A673 (cell line): Measurements from ENCODE around the gene ZNF621. TPM values are rescaled to one million over a fixed set of nuclear protein-coding genes. Genes with fewer than 3 reads are reported as not detected.

ENCODE experiments used
- Bru-seq: library from RNA; stranded (reverse); fragments of 400-500 nt; gene quantifications from one replicate; lab custom pipeline; 2021; lab: Mats Ljungman, UMichigan
- BruChase-seq, 2 experiments: library from RNA; stranded (reverse); fragments of 400-500 nt; gene quantifications; one replicate each; lab custom pipeline; 2021; lab: Mats Ljungman, UMichigan
- BruUV-seq: library from RNA; stranded (reverse); fragments of 400-500 nt; replicated peaks from 2 replicates; lab custom pipeline; 2021; lab: Mats Ljungman, UMichigan
- CTCF ChIA-PET: fragments of 300-600 bp; sonication (Branson Sonifier 250); formaldehyde crosslinking; loops from one replicate; lab custom pipeline; 2022; ENCODE audit warnings: antibody characterized with exemption; lab: Charles Lee
- POLR2A ChIA-PET: fragments of 300-600 bp; sonication (Branson Sonifier 250); formaldehyde crosslinking; loops from one replicate; lab custom pipeline; 2022; ENCODE audit warnings: antibody characterized with exemption; ENCODE audit not compliant: low non-redundant PET; lab: Charles Lee
- DNase-seq: peaks from one replicate; pipeline ENCODE4 v3.0.0-alpha.2; 2015; ENCODE audit warnings: low spot score
- H3K27ac ChIP-seq: fragments of 200-600 bp; sonication (generic); 2 replicates; pipeline ENCODE4 v1.5.1; 2016; ENCODE audit warnings: mixed run types, low read depth, mild to moderate bottlenecking, mixed read lengths, antibody characterized with exemption, low read length; ENCODE audit not compliant: poor library complexity, severe bottlenecking
- H3K27me3 ChIP-seq: fragments of 200-600 bp; sonication (generic); replicated peaks from 2 replicates; pipeline ENCODE4 v1.6.1; 2017; ENCODE audit warnings: mixed run types, low read depth, mild to moderate bottlenecking, mixed read lengths, antibody characterized with exemption, low read length; ENCODE audit not compliant: insufficient read depth, poor library complexity
- H3K36me3 ChIP-seq: fragments of 200-600 bp; sonication (generic); 2 replicates; pipeline ENCODE4 v1.6.1; 2016; ENCODE audit warnings: mixed run types, mild to moderate bottlenecking, mixed read lengths, antibody characterized with exemption, low read length; ENCODE audit not compliant: insufficient read depth, poor library complexity, severe bottlenecking
- H3K4me1 ChIP-seq: fragments of 200-600 bp; sonication (generic); 2 replicates; pipeline ENCODE4 v1.6.1; 2017; ENCODE audit warnings: mixed run types, mild to moderate bottlenecking, mixed read lengths, antibody characterized with exemption, low read length; ENCODE audit not compliant: insufficient read depth, poor library complexity, severe bottlenecking
- H3K4me3 ChIP-seq: fragments of 200-600 bp; sonication (generic); 2 replicates; pipeline ENCODE4 v1.5.1; 2016; ENCODE audit warnings: low read depth, mixed run types, mild to moderate bottlenecking, mixed read lengths, low read length; ENCODE audit not compliant: poor library complexity, severe bottlenecking
- H3K9me3 ChIP-seq: fragments of 200-600 bp; sonication (generic); 2 replicates; pipeline ENCODE4 v1.6.1; 2016; ENCODE audit warnings: mixed run types, low read depth, mild to moderate bottlenecking, mixed read lengths, antibody characterized with exemption, low read length; ENCODE audit not compliant: poor library complexity, severe bottlenecking
- CTCF ChIP-seq: fragments of 300-800, 200-600 bp; sonication (generic); conservative IDR thresholded peaks from 2 replicates; pipeline ENCODE4 v1.5.1; 2017; ENCODE audit warnings: low read depth, mild to moderate bottlenecking, antibody characterized with exemption, low read length, moderate library complexity, mixed read lengths
- EZH2 ChIP-seq: fragments of 200-600 bp; sonication (generic); IDR thresholded peaks from 2 replicates; pipeline ENCODE4 v1.6.1; 2017; ENCODE audit warnings: borderline replicate concordance, low read depth, mild to moderate bottlenecking, mixed read lengths, antibody characterized with exemption, low read length; ENCODE audit not compliant: poor library complexity, severe bottlenecking
- intact Hi-C: fragments of 100-400 bp; cut with micrococcal nuclease; formaldehyde crosslinking; loops from one replicate; pipeline ENCODE4 v1.10.0; 2022; ENCODE audit not compliant: unreplicated experiment
- long read RNA-seq: library from polyadenylated mRNA; stranded (forward); transcript quantifications from one replicate; pipeline ENCODE4 v2.0.0, GENCODE V29; 2022
- total RNA-seq: library from RNA; stranded (reverse); gene quantifications from 2 replicates; pipeline ENCODE4 v1.2.3, GENCODE V29; 2021

Gene ZNF621
- total RNA-seq (9.9 and 11.6 TPM in 2 replicates), Bru-seq, nascent RNA (percentile 70 among the genes with signal in this experiment), BruChase-seq, experiment 1, labeled RNA remaining after a 2-hour chase (percentile 79 among the genes with signal in this experiment), BruChase-seq, experiment 2, labeled RNA remaining after a 6-hour chase (percentile 88 among the genes with signal in this experiment)
- long read RNA-seq, full-length matches to known transcripts: 2 of 4 reads
- long read RNA-seq, partial matches to known transcripts: 0 of 4 reads
- long read RNA-seq, other reads (novel, unspliced or antisense): 2 of 4 reads

GRCh38 chr3:40524568-40525285 lies at the start of gene ZNF621:
Gene ZNF621 (plus strand): TSS chr3:40524960. CDS start chr3:40525841, 881 bp downstream.
- ChIA-PET POLR2A (no interaction called here), CTCF (no interaction called here)
- intact Hi-C loops: no loop called here
- no peak for TF ChIP-seq CTCF
- no peak for TF ChIP-seq EZH2
- DNase-seq: peak; percentile 65
- no peaks in the 10 kb centered on the region for H3K27me3 ChIP-seq
- no TSS peak for BruUV-seq
- H3K9me3 ChIP-seq: no peaks in the 10 kb centered on the region
- H3K4me1 ChIP-seq: no peaks in the 10 kb centered on the region
- peak within 1 kb of the TSS; percentile 72 for H3K27ac ChIP-seq
- H3K36me3 ChIP-seq: no peaks in the 10 kb centered on the region
- H3K4me3 ChIP-seq: peak within 1 kb of the TSS; percentile 75

- no peak for TF ChIP-seq CTCF
- TF ChIP-seq EZH2: no peak
- Histone ChIP-seq H3K27me3 (no peaks in the 10 kb centered on the region), H3K9me3 (no peaks in the 10 kb centered on the region), H3K27ac (peak within 1 kb of the TSS; percentile 80), H3K36me3 (no peaks in the 10 kb centered on the region), H3K4me3 (peak within 1 kb of the TSS; percentile 74), H3K4me1 (no peaks in the 10 kb centered on the region)
- TSS peak; percentile 95 for BruUV-seq
- peak; percentile 58 for DNase-seq
- ChIA-PET POLR2A (no interaction called here), CTCF (no interaction called here)
- intact Hi-C loops: no loop called here
Measured at GRCh38 chr3:40476478-40477470, 48.0 kb upstream of the ZNF621 start, which contains the start of gene ZNF619. Gene ZNF619 (plus strand): TSS chr3:40477122. CDS start chr3:40477980, 858 bp downstream.

- peak overlapping the region; percentile 80 for H3K27ac ChIP-seq
- POLR2A ChIA-PET: no interaction called here
- DNase-seq: no peak
- intact Hi-C loops: no loop called here
- peak overlapping the region; percentile 74 for H3K4me3 ChIP-seq
- no TSS peak for BruUV-seq
- H3K27me3 ChIP-seq: no peaks in the 10 kb centered on the region
- CTCF ChIA-PET: no interaction called here
- H3K9me3 ChIP-seq: no peaks in the 10 kb centered on the region
- no peaks in the 10 kb centered on the region for H3K4me1 ChIP-seq
- TF ChIP-seq EZH2 (no peak), CTCF (no peak)
- no peaks in the 10 kb centered on the region for H3K36me3 ChIP-seq
Measured at GRCh38 chr3:40477666-40478065, 47.1 kb upstream of the ZNF621 start.
